Measurements from ENCODE around the gene EEF1A1.
"Not testable (repeated sequence)": the region's sequence is repeated elsewhere in the genome, so short reads cannot be mapped to it uniquely, and the experiment has no call there.

Gene EEF1A1

GRCh38 chr6:73520688-73521350 is at the start of gene EEF1A1:
Gene EEF1A1 (minus strand): TSS chr6:73521032. CDS start chr6:73520026, 1,006 bp downstream.
- peak within 1 kb of the TSS; percentile 98 for H3K27ac ChIP-seq
- CTCF ChIA-PET: interaction anchor here (0.6 to 1.1 kb wide), 4 partner anchors 9 to 131 kb away, joined by 3 to 12 read pairs (median 5); no protein-coding TSS in a partner anchor
- TF ChIP-seq, protein P1, sequence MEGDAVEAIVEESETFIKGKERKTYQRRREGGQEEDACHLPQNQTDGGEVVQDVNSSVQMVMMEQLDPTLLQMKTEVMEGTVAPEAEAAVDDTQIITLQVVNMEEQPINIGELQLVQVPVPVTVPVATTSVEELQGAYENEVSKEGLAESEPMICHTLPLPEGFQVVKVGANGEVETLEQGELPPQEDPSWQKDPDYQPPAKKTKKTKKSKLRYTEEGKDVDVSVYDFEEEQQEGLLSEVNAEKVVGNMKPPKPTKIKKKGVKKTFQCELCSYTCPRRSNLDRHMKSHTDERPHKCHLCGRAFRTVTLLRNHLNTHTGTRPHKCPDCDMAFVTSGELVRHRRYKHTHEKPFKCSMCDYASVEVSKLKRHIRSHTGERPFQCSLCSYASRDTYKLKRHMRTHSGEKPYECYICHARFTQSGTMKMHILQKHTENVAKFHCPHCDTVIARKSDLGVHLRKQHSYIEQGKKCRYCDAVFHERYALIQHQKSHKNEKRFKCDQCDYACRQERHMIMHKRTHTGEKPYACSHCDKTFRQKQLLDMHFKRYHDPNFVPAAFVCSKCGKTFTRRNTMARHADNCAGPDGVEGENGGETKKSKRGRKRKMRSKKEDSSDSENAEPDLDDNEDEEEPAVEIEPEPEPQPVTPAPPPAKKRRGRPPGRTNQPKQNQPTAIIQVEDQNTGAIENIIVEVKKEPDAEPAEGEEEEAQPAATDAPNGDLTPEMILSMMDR (conservative IDR thresholded peaks at IDR 0.05; ENCODE audit: low read depth): no peak
- POLR2A ChIA-PET (ENCODE audit: low non-redundant PET): interaction anchor here (0.6 to 1.5 kb wide), 10 partner anchors 59 to 133 kb away, joined by 3 to 11 read pairs (median 4); partner anchors contain the start of gene SLC17A5
- DNase-seq (ENCODE audit: low spot score): peak; percentile 98

DNA sequence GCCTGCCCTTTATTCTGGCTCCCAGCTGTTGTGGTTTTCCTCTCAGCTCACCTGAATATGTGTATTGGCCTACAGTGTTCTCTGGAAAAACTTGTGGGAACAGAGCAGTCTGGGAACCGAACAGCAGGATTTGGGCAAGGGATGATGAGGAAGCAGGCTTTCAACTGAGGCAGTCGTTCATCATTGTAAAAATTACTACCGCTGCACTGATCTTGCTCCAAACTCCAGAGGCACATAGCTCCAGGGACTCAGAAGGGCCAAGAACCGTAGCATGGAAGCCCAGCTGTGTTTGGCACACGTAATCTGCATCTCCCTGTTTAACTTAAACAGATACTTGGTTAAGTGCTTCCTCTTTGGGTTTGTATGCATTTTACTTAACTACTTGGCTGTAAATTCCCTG is 48.3 kb upstream of the EEF1A1 start:
- TF ChIP-seq, protein P1 (conservative IDR thresholded peaks at IDR 0.05; ENCODE audit: low read depth): no peak
- POLR2A ChIA-PET (ENCODE audit: low non-redundant PET): no interaction called here
- no peak overlapping the region for H3K27ac ChIP-seq

DNA sequence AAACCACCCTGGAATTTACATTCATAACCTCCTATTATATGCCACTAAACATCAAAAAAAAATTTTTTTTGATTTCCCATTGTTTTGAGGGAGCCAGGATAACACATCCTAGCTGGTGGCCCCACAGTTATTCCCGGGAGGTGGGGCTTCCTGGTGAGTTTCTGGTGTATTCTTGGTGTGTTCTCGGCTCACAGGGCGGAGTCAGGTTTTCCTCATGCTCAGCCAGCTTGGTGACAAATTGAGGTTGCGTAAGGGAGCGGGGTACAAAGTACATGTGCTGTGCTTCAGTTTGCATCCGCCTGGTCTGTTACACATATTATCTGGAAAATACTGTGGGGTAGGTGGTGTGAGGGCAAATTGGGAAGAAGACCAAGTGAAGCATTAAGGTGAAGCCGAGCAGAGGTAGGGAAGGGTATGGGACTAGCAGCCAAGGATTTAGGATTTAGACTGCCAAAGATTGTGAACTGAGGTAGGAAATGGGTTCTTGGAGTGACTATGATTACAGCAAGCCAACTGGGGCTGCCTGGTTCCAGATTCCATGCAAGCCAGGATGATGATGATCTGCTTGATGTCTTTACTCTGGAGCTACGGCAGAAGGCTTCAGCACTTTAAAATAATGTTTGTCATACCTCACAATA is 46.2 kb upstream of the EEF1A1 start:
- ChIA-PET POLR2A (ENCODE audit: low non-redundant PET) (no interaction called here), CTCF (interaction anchor here (0.5 to 1.5 kb wide), 3 partner anchors 9 to 403 kb away, joined by 3 to 5 read pairs (median 4); no protein-coding TSS in a partner anchor)
- no peak overlapping the region for H3K27ac ChIP-seq
- DNase-seq (ENCODE audit: low spot score): no peak
- TF ChIP-seq, protein P1 (conservative IDR thresholded peaks at IDR 0.05; ENCODE audit: low read depth): no peak

More for the DNA sequence above, 48.3 kb upstream of the EEF1A1 start:
- no peak for DNase-seq (ENCODE audit: low spot score)
- CTCF ChIA-PET: interaction anchor here (0.5 kb wide), 1 partner anchor 51 kb away, joined by 3 read pairs; no protein-coding TSS in a partner anchor

DNA sequence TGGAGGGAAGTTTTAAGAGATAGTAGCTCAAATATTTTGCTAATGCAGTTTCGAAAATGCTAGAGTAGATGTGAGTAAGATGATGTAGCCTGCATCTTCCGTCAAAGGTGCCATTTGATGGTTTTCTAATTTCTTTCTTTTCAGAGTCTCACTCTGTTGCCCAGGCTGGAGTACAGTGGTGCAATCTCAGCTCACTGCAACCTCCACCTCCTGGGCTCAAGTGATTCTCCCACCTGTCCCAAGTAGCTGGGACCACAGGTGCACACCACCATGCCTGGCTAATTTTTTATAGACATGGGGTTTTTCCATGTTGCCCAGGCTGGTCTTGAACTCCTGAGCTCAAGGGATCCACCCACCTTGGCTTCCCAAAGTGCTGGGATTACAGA is 45.6 kb upstream of the EEF1A1 start:
- POLR2A ChIA-PET (ENCODE audit: low non-redundant PET); H3K27ac ChIP-seq: not testable (repeated sequence)
- CTCF ChIA-PET: interaction anchor here (0.5 to 1.5 kb wide), 2 partner anchors 9 to 47 kb away, joined by 3 to 4 read pairs; no protein-coding TSS in a partner anchor

DNA sequence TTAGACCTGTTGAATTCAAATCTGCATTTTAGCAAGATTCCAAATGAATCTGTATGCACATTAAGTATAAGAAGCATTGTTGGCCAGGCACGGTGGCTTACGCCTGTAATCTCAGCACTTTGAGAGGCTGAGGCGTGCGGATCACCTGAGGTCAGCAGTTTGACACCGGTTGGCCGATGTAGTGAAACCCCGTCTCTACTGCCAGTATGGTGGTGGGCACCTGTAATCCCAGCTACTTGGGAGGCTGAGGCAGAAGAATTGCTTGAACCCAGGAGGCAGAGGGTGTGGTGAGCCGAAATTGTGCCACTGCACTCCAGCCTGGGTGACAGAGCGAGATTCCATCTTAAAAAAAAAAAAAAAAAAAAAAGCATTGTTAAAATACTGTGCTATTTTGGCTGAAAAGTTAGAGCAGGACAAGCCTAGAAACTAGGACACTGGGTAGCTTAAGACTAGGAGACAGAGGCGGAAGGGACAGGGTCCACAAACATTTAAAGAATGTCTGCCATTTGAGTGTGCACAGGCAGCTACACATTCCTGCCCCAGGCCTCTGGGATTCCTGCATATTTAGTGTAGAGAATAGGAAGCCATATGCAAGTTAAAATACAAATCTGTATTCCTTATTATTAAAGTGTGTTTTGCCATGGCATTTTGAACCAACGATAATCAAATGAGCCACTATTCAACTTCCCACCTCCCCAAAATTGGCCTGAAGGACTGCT is 45.1 kb upstream of the EEF1A1 start:
- ChIA-PET CTCF (interaction anchor here (1.5 kb wide), 1 partner anchor 8 kb away, joined by 4 read pairs; no protein-coding TSS in a partner anchor), POLR2A (ENCODE audit: low non-redundant PET) (no interaction called here)
- H3K27ac ChIP-seq: no peak overlapping the region
- TF ChIP-seq, protein P1 (conservative IDR thresholded peaks at IDR 0.05; ENCODE audit: low read depth): no peak
- no peak for DNase-seq (ENCODE audit: low spot score)

More for the DNA sequence above, 45.6 kb upstream of the EEF1A1 start:
- DNase-seq (ENCODE audit: low spot score): not testable (repeated sequence)

DNA sequence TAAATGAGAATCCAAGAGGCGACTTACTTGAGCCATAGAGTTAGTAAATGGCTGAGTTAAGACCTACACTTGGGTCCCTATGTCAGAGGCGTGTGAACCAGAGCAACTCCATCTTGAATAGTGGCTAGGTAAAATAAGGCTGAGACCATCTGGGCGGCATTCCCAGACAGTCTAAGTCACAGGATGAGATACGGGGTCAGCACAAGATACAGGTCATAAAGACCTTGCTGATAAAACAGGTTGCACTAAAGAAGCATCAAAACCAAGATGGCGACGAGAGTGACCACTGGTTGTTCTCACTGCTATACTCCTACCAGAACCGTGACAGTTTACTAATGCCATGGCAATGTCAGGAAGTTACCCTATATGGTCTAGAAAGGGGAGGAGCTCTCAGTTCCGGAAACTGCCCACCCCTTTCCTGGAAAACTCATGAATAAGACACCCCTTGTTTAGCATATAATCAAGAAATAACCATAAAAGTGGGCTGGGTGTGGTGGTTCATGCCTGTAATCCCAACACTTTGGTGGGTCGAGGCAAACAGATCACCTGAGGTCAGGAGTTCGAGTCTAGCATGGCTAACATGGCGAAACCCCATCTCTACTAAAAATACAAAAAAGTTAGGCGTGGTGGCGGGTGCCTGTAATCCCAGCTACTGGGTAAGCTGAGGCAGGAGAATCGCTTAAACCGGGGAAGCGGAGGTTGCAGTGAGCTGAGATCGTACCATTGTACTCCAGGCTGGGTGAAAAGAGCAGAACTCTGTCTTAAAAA is 43.9 kb upstream of the EEF1A1 start:
- POLR2A ChIA-PET (ENCODE audit: low non-redundant PET): no interaction called here
- DNase-seq (ENCODE audit: low spot score): no peak
- CTCF ChIA-PET: interaction anchor here (0.6 kb wide), 1 partner anchor 1154 kb away, joined by 3 read pairs; no protein-coding TSS in a partner anchor
- TF ChIP-seq, protein P1 (conservative IDR thresholded peaks at IDR 0.05; ENCODE audit: low read depth): no peak
- no peak overlapping the region for H3K27ac ChIP-seq

Measured in RWPE1 (cell line).